HG02763 (cell line): ENCODE measurements around the gene ZNF223.

ENCODE experiments used
- ATAC-seq: cut with Tn5 transposase; IDR thresholded peaks from one replicate; pipeline ENCODE4 v1.9.1; 2021; ENCODE audit warnings: mild to moderate bottlenecking, moderate library complexity; ENCODE audit not compliant: unreplicated experiment

ZNF223 gene

DNA sequence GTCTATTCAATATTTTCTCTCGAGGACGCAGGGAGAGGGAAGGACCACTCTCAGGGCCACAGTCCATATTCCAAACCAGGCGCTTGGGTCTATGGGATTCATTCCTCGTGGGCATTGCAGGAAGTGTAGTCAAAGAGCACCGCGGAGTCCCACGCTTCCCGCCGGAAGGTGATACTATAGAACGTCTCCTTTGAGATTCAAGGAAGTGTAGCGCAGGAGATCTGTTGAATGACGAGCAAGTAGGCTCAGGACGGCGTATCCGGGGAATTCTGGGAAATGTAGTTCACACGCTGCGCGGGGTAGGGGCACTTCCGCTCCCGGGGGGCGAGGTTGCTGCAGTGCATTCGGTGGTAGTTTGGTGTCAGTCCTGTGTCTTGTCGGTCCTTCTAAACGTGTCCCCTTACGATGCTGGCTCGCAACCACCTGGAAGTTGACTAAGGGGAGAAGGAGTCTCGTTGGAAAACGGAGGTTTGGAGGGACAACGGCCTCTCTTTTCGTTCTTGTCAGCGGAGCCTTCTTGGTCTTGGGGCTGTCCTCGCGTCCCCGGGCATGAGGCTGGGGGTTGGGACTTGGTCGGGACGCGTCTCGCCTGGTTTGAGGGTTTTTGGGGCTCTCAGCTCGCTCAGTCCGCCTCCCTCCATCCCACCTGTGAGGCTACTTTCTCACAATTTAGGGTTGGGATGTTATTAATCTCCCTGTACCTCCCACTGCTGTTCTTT is 20.1 kb downstream of the ZNF223 start, which contains the start of gene ZNF284:
Gene ZNF284, plus strand, starts transcription at position 336 of the 719 bp plus-strand sequence. CDS start 4,231 bp downstream, outside the sequence.
- peak; percentile 96 for ATAC-seq

DNA sequence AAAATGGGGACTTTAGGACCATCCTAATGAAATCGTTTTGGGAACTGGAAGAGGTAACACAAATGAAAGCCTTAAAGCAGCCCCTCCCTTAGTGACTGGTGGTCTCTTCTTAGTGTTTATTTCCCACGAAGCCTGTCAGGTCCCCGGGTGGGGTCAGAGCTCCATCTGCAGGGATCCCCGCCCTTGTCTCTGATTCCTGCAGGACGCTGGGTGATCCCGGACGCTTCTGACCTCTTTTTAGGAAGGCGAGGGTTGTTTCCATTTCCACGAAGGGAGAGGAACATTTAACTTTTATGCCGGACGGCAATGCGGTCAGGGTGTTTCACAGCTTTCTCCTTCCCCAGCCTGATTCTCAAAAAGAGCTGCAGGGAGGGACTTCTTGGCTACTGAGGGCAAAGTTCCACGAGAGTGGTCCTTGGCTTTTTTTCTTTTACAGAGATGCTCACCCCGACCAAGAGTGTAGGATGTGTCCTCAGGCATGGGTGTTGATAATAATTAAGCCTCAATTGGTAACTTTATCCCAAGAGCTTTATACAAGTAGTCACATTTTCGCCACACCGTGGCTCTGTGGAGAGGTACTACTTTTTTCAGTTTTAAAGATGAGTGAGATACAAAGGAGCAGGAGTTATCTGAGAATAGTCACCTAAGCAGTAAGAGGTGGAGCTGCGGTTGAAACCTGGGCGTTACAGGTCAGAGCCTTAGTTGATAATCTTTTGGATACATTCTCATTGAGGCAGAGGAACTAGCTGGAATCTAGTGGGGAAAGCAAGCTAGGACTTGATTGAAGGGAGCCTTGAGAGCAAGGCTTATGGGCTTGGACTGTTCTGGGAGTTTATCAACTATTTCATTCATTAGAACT is 20.9 kb downstream of the ZNF223 start:
- ATAC-seq, result no peak

DNA sequence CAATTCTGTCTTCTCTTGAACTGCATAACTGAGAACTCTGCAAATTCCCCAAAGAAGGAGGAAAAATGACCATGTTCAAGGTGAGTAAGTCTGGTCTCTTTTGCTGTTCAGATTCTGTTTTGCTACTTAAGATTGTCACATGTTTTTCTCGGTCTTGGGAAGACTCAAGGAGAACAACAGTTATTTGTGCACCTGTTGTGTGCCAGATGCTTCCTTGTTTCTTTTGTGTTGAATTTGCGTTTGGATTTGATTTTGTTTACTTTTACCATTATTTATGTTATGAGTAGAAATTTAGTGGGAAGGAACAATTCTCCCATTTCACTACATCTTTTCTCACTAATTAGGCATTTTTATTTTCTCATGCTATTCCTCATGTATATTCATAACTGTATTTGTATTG is 24.5 kb downstream of the ZNF223 start:
- no peak for ATAC-seq

DNA sequence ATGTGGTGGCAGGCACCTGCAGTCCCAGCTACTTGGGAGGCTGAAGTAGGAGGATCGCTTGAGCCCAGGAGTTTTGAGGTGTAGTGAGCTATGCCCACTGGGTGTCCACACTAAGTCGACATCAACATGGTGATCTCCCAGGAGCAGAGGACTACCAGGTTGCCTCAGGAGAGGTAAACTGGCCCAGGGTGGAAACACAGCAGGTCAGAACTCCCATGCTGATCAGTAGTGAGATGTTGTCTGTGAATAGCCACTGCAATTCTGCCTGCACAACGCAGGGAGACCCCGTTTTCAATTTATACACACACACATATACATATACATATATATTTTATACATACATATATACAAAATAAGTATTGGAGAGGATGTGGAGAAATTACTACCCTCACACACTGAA is 40.3 kb downstream of the ZNF223 start:
- no peak for ATAC-seq

DNA sequence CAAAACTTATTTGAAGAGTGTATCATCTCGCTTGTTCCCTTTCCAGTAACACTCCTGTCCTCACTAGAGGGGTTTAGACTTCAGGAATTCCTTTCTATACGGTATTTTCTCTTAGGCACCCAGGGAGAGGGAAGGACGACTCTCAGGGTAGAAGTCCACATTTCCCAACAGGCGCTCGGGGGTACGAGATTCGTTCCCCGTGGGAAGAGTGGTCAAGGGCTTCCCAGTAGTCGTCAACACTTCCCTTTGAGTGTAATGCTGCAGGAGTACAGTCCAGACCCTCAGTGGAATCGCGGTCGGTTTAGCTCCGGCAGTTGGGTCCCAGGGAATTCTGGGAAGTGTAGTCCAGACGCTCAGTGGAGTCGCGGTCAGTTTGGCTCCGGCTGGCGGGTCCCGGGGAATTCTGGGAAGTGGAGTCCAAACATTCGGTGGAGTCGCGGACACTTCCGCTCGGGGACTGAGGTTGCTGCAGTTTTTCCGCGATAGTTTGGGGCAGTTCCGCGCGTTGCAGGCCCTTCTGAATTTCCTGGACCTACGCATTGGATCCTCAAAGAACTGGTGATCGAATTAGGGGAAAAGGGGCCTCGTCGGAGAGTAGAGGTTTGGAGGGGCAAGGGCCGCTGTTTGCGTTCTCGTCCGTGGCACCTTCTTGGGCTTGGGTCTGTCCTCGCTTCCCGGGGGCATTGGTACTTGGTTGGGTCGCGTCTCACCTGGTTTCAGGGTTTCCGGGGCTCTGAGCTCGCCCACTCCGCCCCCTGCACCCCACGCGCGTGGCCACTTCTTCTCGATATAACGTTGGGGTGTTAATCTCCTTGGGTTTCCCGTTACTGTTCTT is 42.3 kb downstream of the ZNF223 start, which contains the start of gene ZNF224:
Gene ZNF224, plus strand, starts transcription at position 431 of the 835 bp plus-strand sequence. CDS start 3,513 bp downstream, outside the sequence.
- peak; percentile 93 for ATAC-seq

DNA sequence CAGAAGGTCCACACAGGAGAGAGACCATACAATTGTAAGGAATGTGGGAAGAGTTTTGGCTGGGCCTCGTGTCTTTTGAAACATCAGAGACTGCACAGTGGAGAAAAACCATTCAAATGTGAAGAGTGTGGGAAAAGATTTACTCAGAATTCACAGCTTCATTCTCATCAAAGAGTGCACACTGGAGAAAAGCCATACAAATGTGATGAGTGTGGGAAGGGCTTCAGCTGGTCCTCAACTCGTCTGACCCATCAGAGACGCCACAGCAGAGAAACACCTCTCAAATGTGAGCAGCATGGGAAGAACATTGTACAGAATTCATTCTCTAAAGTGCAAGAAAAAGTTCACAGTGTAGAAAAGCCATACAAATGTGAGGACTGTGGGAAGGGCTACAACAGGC is 55.9 kb downstream of the ZNF223 start:
- ATAC-seq, result no peak

DNA sequence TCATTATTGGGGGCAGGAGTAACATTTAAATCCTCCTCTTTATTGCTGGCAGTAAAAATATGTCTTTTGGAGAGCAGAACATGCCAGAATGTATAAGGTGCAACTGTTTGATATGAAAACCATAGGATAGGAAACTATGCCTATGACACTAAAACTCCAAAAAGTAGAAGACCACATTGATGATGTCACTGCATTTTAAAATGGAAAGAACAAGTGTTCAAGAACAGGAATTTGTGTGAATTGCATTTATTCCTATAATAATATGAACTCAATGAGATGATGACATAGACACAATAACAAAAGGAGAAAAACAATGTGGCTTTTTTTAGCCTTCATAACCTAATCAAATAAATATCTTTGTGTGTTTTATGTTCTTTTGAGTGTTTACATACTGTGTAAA is 57.6 kb downstream of the ZNF223 start:
- ATAC-seq, result no peak

DNA sequence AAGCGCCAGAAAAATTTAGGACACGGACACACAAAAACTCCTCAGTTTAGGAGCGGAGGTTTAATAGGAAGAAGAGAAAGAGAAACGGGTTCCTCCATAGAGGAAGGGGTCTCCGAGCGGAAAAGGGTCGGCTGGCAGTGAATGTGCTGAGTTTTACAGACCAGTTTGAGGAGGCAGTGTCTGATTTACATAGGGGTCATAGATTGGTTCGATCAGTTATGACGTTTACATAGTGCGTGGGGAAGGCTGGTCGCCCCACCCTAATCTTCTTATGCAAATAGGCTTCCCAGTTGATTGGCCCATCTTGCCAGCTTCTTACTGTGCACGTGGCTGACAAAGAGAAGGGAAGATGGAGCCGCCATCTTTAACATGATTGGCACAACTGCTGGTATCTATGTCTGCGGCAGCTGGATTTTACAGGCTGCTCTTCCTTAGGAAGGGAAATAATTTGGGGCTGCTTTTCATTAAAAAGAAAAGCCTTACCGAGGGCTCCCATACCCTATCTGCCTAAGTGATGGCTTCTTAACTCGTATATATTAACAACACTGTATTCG is 60.2 kb downstream of the ZNF223 start:
- ATAC-seq, result no peak

DNA sequence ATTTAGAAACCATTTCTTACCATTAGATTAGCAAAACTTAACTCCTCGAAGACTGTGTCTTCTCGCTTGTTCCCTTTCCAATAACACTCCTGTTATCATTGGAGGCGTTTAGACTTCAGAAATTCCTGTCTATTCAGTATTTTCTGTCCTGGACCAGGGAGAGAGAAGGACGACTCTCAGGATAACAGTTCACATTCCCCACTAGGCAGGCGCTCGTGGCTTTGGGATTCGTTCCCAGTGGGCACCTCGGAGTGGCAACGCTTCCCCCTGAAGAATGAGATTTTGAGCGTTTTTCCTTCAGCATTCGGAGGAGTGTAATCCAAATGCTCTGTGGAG is 60.9 kb downstream of the ZNF223 start:
- no peak for ATAC-seq

DNA sequence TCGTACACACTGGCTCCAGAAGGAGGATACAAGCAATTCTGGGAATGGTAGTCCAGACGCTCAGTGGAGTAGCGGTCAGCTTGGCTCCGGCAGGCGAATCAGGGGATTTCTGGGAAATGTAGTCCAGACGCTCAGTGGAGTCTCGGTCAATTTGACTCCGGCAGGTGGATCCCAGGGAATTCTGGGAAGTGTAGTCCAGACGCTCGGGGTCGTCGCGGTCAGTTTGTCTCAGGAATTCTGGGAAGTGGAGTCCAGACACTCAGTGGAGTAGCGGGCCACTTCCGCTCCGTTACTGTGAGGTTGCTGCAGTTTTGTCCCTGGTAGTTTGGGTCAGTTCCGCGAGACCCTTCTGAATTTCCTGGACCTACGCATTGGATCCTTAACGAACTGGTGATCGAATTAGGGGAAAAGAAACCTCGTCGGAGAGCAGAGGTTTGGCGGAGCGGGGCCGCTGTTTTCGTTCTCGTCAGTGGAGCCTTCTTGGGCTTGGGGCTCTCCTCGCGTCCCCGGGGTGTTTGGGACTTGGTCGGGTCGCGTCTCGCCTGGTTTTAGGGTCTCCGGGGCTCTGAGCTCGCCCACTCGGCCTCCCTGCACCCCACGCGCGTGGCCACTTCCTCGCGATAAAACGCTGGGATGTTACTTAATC is 61.4 kb downstream of the ZNF223 start, which contains the start of gene ZNF225:
Gene ZNF225, plus strand, starts transcription at position 262 of the 646 bp plus-strand sequence. CDS start 2,429 bp downstream, outside the sequence.
- peak; percentile 95 for ATAC-seq

DNA sequence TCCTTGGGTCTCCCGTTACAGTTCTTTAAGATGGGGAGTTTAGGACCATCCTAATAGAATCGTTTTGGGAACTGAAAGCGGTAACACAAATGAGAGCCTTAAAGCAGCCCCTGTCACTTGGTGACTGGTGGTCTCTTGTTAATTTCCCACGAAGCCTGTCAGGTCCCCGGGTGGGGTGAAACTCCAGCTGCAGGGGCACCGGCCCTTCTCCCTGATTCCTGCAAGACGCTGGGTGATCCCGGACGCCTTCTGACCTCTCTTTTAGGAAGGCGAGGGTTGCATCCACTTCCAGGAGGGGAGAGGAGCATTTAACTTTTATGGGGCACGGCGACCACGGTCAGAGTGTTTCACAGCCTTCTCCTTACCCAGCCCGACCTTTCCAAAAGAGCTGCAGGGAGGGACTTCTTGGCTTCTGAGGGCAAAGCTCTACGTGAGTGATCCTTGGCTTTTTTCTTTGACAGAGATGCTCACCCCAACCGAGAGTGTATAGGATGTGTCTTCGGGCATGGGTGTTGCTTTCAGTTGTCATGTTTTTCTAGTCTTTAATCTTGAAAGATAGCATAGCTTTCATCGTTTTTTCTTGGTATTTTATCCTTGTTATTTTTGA is 62.1 kb downstream of the ZNF223 start:
- no peak for ATAC-seq
